ENCODE measurements around the gene CDH20. TPM values are rescaled to one million over a fixed set of nuclear protein-coding genes. Genes with fewer than 3 reads are reported as not detected.

The CDH20 gene
- total RNA-seq, 2 donors from 2014 or later = 0.14 to 0.19 TPM

GRCh38 chr18:61553045-61553659 is 219.9 kb downstream of the CDH20 start:
- Mint-ChIP-seq H3K36me3 (ENCODE audit: insufficient read depth in 2 of 2) (no peaks in the 10 kb centered on the region), H3K27me3 (ENCODE audit: low read depth) (peaks cover 29% of the 10 kb centered on the region), H3K9me3 (no peaks in the 10 kb centered on the region), H3K4me1 (ENCODE audit: low read depth) (peaks cover 5% of the 10 kb centered on the region), H3K4me3 (no peak overlapping the region), H3K27ac (no peak overlapping the region)
- no peak for ATAC-seq (replicated peaks in 1 of 2)
- DNase-seq = no peak

DNA sequence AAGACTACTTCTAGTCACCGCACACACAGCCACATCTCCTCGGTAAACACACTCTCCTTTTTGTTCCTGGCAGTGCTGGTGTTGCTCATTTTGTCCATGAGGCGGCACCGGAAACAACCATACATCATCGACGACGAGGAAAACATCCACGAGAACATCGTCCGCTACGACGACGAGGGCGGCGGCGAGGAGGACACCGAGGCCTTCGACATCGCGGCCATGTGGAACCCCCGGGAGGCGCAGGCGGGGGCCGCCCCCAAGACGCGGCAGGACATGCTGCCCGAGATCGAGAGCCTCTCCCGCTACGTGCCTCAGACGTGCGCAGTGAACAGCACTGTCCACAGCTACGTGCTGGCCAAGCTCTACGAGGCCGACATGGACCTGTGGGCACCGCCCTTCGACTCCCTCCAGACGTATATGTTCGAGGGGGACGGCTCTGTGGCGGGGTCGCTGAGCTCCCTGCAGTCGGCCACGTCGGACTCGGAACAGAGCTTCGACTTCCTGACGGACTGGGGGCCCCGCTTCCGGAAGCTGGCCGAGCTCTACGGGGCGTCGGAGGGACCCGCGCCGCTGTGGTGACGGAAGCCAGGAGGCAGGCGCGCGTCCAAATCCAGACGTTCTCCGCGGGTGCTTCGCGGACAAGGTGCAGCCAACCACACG is 221.0 kb downstream of the CDH20 start:
- Mint-ChIP-seq H3K36me3 (ENCODE audit: insufficient read depth in 2 of 2) (no peaks in the 10 kb centered on the region), H3K27ac (peak overlapping the region; percentile 80), H3K4me1 (ENCODE audit: low read depth) (peaks cover 5% of the 10 kb centered on the region), H3K9me3 (no peaks in the 10 kb centered on the region), H3K4me3 (peak overlapping the region; percentile 85 to 86), H3K27me3 (ENCODE audit: low read depth) (peaks cover 29% of the 10 kb centered on the region)
- DNase-seq (peak; percentile 47 to 55), ATAC-seq (replicated peaks in 1 of 2) (peak; percentile 69 to 73)

DNA sequence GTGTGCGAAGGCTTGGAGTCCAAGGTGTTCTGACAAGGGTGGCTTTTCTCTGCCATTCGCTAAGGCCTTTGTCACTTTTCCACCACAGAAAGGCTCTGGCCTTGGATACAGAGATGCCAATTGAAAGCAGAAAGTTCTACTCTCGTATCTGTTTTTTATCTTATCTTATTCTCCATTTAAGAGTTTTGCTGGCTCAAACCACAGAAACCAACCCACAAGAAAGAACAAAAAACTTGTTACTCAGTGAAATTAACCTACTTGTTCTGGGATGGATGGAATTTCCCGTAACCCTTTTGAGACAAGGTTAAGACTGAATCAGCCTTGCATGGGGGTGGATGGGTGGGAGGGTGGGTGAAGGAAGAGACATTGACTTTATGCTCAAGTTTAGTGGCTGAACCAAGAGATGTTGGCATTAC is 221.7 kb downstream of the CDH20 start:
- peak; percentile 53 to 61 for ATAC-seq (replicated peaks in 1 of 2)
- peak overlapping the region; percentile 85 to 86 for H3K4me3 Mint-ChIP-seq
- peaks cover 26% of the 10 kb centered on the region for H3K27me3 Mint-ChIP-seq (ENCODE audit: low read depth)
- peaks cover 5% of the 10 kb centered on the region for H3K4me1 Mint-ChIP-seq (ENCODE audit: low read depth)
- no peak for DNase-seq
- H3K36me3 Mint-ChIP-seq (ENCODE audit: insufficient read depth in 2 of 2) = no peaks in the 10 kb centered on the region
- H3K27ac Mint-ChIP-seq = peak overlapping the region; percentile 80
- H3K9me3 Mint-ChIP-seq = peaks cover 0 to 2% of the 10 kb centered on the region in 2 donors

GRCh38 chr18:61556316-61556715 is 223.1 kb downstream of the CDH20 start:
- H3K27ac Mint-ChIP-seq = no peak overlapping the region
- H3K4me1 Mint-ChIP-seq (ENCODE audit: low read depth) = peaks cover 5% of the 10 kb centered on the region
- no peak for ATAC-seq (replicated peaks in 1 of 2)
- H3K27me3 Mint-ChIP-seq (ENCODE audit: low read depth) = peaks cover 24% of the 10 kb centered on the region
- no peak overlapping the region for H3K4me3 Mint-ChIP-seq
- H3K9me3 Mint-ChIP-seq = peaks cover 2 to 4% of the 10 kb centered on the region in 2 donors
- no peak for DNase-seq
- H3K36me3 Mint-ChIP-seq (ENCODE audit: insufficient read depth in 2 of 2) = no peaks in the 10 kb centered on the region

DNA sequence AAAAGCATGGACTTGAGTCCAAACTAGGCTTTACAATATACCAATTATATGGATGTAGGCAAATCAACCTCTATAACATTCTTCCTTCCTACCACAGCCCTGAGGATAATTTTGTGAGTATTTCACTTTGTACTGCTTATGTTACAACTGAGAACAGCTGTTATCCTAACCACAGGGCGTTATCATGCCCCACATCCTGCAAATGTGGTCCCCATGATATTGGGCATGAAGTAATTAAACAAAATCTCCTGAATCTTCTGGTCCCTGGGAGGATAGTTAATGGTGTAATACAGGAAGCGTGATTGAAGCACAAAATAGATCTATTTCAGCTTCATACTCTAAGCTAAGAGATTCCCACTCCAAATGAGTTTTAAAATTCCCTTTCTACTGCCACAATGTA is 223.6 kb downstream of the CDH20 start:
- ATAC-seq (replicated peaks in 1 of 2) = no peak

GRCh38 chr18:61569176-61569892 is 236.1 kb downstream of the CDH20 start:
- Mint-ChIP-seq H3K27me3 (ENCODE audit: low read depth) (no peaks in the 10 kb centered on the region), H3K4me3 (no peak overlapping the region), H3K9me3 (no peaks in the 10 kb centered on the region), H3K27ac (no peak overlapping the region), H3K36me3 (ENCODE audit: insufficient read depth in 2 of 2) (no peaks in the 10 kb centered on the region), H3K4me1 (ENCODE audit: low read depth) (peaks cover 4% of the 10 kb centered on the region)
- ATAC-seq (replicated peaks in 1 of 2) = peak in 1 of 2 donors; percentile 27
- no peak for DNase-seq

More for the DNA sequence above, 223.6 kb downstream of the CDH20 start:
- DNase-seq = no peak
- Mint-ChIP-seq H3K36me3 (ENCODE audit: insufficient read depth in 2 of 2) (no peaks in the 10 kb centered on the region), H3K4me3 (no peak overlapping the region), H3K27me3 (ENCODE audit: low read depth) (peaks cover 24% of the 10 kb centered on the region), H3K27ac (no peak overlapping the region), H3K4me1 (ENCODE audit: low read depth) (peaks cover 5% of the 10 kb centered on the region), H3K9me3 (peaks cover 2 to 4% of the 10 kb centered on the region in 2 donors)

- Mint-ChIP-seq H3K27me3 (ENCODE audit: low read depth) (peaks cover under 1% of the 10 kb centered on the region), H3K36me3 (ENCODE audit: insufficient read depth in 2 of 2) (no peaks in the 10 kb centered on the region), H3K4me3 (no peak overlapping the region), H3K27ac (no peak overlapping the region), H3K9me3 (no peaks in the 10 kb centered on the region), H3K4me1 (ENCODE audit: low read depth) (peaks cover 4% of the 10 kb centered on the region)
- no peak for DNase-seq
- ATAC-seq (replicated peaks in 1 of 2) = no peak
Observed at GRCh38 chr18:61570070-61570469, 236.8 kb downstream of the CDH20 start.

GRCh38 chr18:61572084-61572655 is 238.9 kb downstream of the CDH20 start:
- peaks cover 16% of the 10 kb centered on the region for H3K27me3 Mint-ChIP-seq (ENCODE audit: low read depth)
- peaks cover 4% of the 10 kb centered on the region for H3K4me1 Mint-ChIP-seq (ENCODE audit: low read depth)
- no peaks in the 10 kb centered on the region for H3K36me3 Mint-ChIP-seq (ENCODE audit: insufficient read depth in 2 of 2)
- H3K27ac Mint-ChIP-seq = no peak overlapping the region
- no peaks in the 10 kb centered on the region for H3K9me3 Mint-ChIP-seq
- no peak for ATAC-seq (replicated peaks in 1 of 2)
- no peak for DNase-seq
- H3K4me3 Mint-ChIP-seq = no peak overlapping the region

GRCh38 chr18:61572871-61573270 is 239.6 kb downstream of the CDH20 start:
- H3K27me3 Mint-ChIP-seq (ENCODE audit: low read depth) = peaks cover 23% of the 10 kb centered on the region
- no peak for ATAC-seq (replicated peaks in 1 of 2)
- H3K4me3 Mint-ChIP-seq = no peak overlapping the region
- H3K9me3 Mint-ChIP-seq = no peaks in the 10 kb centered on the region
- no peak for DNase-seq
- peaks cover 4% of the 10 kb centered on the region for H3K4me1 Mint-ChIP-seq (ENCODE audit: low read depth)
- no peaks in the 10 kb centered on the region for H3K36me3 Mint-ChIP-seq (ENCODE audit: insufficient read depth in 2 of 2)
- no peak overlapping the region for H3K27ac Mint-ChIP-seq

- ATAC-seq (replicated peaks in 1 of 2) (no peak), DNase-seq (no peak)
- Mint-ChIP-seq H3K9me3 (no peaks in the 10 kb centered on the region), H3K27me3 (ENCODE audit: low read depth) (peaks cover 31% of the 10 kb centered on the region), H3K4me1 (ENCODE audit: low read depth) (no peaks in the 10 kb centered on the region), H3K27ac (no peak overlapping the region), H3K36me3 (ENCODE audit: insufficient read depth in 2 of 2) (no peaks in the 10 kb centered on the region), H3K4me3 (no peak overlapping the region)
Observed at GRCh38 chr18:61574665-61575064, 241.4 kb downstream of the CDH20 start.

- no peaks in the 10 kb centered on the region for H3K4me1 Mint-ChIP-seq (ENCODE audit: low read depth)
- ATAC-seq (replicated peaks in 1 of 2) = no peak
- H3K27ac Mint-ChIP-seq = no peak overlapping the region
- no peaks in the 10 kb centered on the region for H3K9me3 Mint-ChIP-seq
- H3K36me3 Mint-ChIP-seq (ENCODE audit: insufficient read depth in 2 of 2) = no peaks in the 10 kb centered on the region
- no peak for DNase-seq
- H3K27me3 Mint-ChIP-seq (ENCODE audit: low read depth) = peaks cover 39% of the 10 kb centered on the region
- no peak overlapping the region for H3K4me3 Mint-ChIP-seq
Observed at GRCh38 chr18:61575419-61575818, 242.2 kb downstream of the CDH20 start.

DNA sequence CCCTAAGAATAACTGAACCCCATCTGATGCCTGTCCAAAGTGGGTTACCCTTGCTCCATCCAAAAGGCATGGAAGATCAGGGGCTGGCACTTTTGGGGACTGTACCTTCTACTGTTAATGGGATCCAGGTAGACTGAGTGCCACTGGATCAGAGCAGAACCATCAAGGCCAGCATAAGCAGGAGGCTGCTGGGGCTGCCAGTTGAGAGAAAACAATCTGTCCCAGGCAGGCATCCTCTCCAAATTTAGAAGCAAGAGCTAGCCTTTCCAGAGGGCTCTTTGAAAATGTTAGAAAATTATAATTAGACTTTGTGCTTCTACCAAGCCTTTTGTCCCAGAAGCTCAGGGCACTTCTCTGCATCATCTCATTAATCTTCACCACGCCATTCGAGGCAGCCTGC is 245.6 kb downstream of the CDH20 start:
- H3K27ac Mint-ChIP-seq = no peak overlapping the region
- peaks cover 62% of the 10 kb centered on the region for H3K27me3 Mint-ChIP-seq (ENCODE audit: low read depth)
- no peak for ATAC-seq (replicated peaks in 1 of 2)
- H3K36me3 Mint-ChIP-seq (ENCODE audit: insufficient read depth in 2 of 2) = no peaks in the 10 kb centered on the region
- no peaks in the 10 kb centered on the region for H3K9me3 Mint-ChIP-seq
- H3K4me3 Mint-ChIP-seq = no peak overlapping the region
- H3K4me1 Mint-ChIP-seq (ENCODE audit: low read depth) = peaks cover 10% of the 10 kb centered on the region
- no peak for DNase-seq

- H3K4me1 Mint-ChIP-seq (ENCODE audit: low read depth) = peaks cover 10% of the 10 kb centered on the region
- no peaks in the 10 kb centered on the region for H3K9me3 Mint-ChIP-seq
- no peak overlapping the region for H3K27ac Mint-ChIP-seq
- no peaks in the 10 kb centered on the region for H3K36me3 Mint-ChIP-seq (ENCODE audit: insufficient read depth in 2 of 2)
- H3K4me3 Mint-ChIP-seq = no peak overlapping the region
- DNase-seq (no peak), ATAC-seq (replicated peaks in 1 of 2) (no peak)
- H3K27me3 Mint-ChIP-seq (ENCODE audit: low read depth) = peaks cover 62% of the 10 kb centered on the region
Observed at GRCh38 chr18:61579581-61579980, 246.4 kb downstream of the CDH20 start.
